ENCODE measurements around the gene CCDC85C.

The CCDC85C gene

GRCh38 chr14:99472937-99473336 is 131.1 kb downstream of the CCDC85C start:
- no peak for DNase-seq (ENCODE audit: low read depth)

- DNase-seq (ENCODE audit: low read depth): no peak
These were observed 132.3 kb downstream of the CCDC85C start for GRCh38 chr14:99471731-99472130.

GRCh38 chr14:99468836-99469592 is 135.0 kb downstream of the CCDC85C start:
- no peak for DNase-seq (ENCODE audit: low read depth)

GRCh38 chr14:99468081-99468480 is 135.9 kb downstream of the CCDC85C start:
- no peak for DNase-seq (ENCODE audit: low read depth)

- DNase-seq (ENCODE audit: low read depth): no peak
These were observed 136.5 kb downstream of the CCDC85C start for GRCh38 chr14:99467336-99468078.

GRCh38 chr14:99466758-99467157 is 137.2 kb downstream of the CCDC85C start:
- DNase-seq (ENCODE audit: low read depth): no peak

GRCh38 chr14:99465288-99465687 is 138.7 kb downstream of the CCDC85C start:
- no peak for DNase-seq (ENCODE audit: low read depth)

- no peak for DNase-seq (ENCODE audit: low read depth)
These were observed 140.0 kb downstream of the CCDC85C start for GRCh38 chr14:99463974-99464373.

- DNase-seq (ENCODE audit: low read depth): no peak
These were observed 141.8 kb downstream of the CCDC85C start for GRCh38 chr14:99462210-99462609.

- DNase-seq (ENCODE audit: low read depth): no peak
These were observed 142.5 kb downstream of the CCDC85C start for GRCh38 chr14:99461411-99462085.

- no peak for DNase-seq (ENCODE audit: low read depth)
These were observed 143.2 kb downstream of the CCDC85C start for GRCh38 chr14:99460793-99461192.

GRCh38 chr14:99459481-99460100 is 144.4 kb downstream of the CCDC85C start:
- no peak for DNase-seq (ENCODE audit: low read depth)

- no peak for DNase-seq (ENCODE audit: low read depth)
These were observed 149.8 kb downstream of the CCDC85C start for GRCh38 chr14:99454246-99454645.

GRCh38 chr14:99452968-99453367 is 151.0 kb downstream of the CCDC85C start:
- no peak for DNase-seq (ENCODE audit: low read depth)

- DNase-seq (ENCODE audit: low read depth): no peak
These were observed 152.8 kb downstream of the CCDC85C start for GRCh38 chr14:99451234-99451633.

- DNase-seq (ENCODE audit: low read depth): no peak
These were observed 153.7 kb downstream of the CCDC85C start for GRCh38 chr14:99450266-99450665.
